ENCODE results near the gene CASR.

CASR gene

GRCh38 chr3:122306622-122306953 is 123.1 kb downstream of the CASR start:
- DNase-seq (ENCODE audit: low read depth in 2 of 2), result no peak

- no peak for DNase-seq (ENCODE audit: low read depth in 2 of 2)
Measured at GRCh38 chr3:122307094-122307687, 123.7 kb downstream of the CASR start.

- DNase-seq (ENCODE audit: low read depth in 2 of 2), result no peak
Measured at GRCh38 chr3:122307976-122308375, 124.5 kb downstream of the CASR start.

- DNase-seq (ENCODE audit: low read depth in 2 of 2), result no peak
Measured at GRCh38 chr3:122310361-122310760, 126.9 kb downstream of the CASR start.

GRCh38 chr3:122312826-122313225 is 129.4 kb downstream of the CASR start:
- DNase-seq (ENCODE audit: low read depth in 2 of 2), result no peak

- DNase-seq (ENCODE audit: low read depth in 2 of 2), result no peak
Measured at GRCh38 chr3:122313281-122313680, 129.8 kb downstream of the CASR start.

GRCh38 chr3:122314228-122314876 is 130.9 kb downstream of the CASR start:
- DNase-seq (ENCODE audit: low read depth in 2 of 2), result no peak

GRCh38 chr3:122315619-122316018 is 132.2 kb downstream of the CASR start:
- DNase-seq (ENCODE audit: low read depth in 2 of 2), result no peak

GRCh38 chr3:122316368-122316767 is 132.9 kb downstream of the CASR start:
- no peak for DNase-seq (ENCODE audit: low read depth in 2 of 2)

- DNase-seq (ENCODE audit: low read depth in 2 of 2), result no peak
Measured at GRCh38 chr3:122318620-122319019, 135.2 kb downstream of the CASR start.

GRCh38 chr3:122322095-122323075 is 138.9 kb downstream of the CASR start:
- DNase-seq (ENCODE audit: low read depth in 2 of 2), result no peak

GRCh38 chr3:122324871-122325323 is 141.4 kb downstream of the CASR start, which contains the start of gene CSTA:
Gene CSTA, plus strand, starts transcription at chr3:122325248. Its CDS starts 45 bp downstream, at chr3:122325293.
- DNase-seq (ENCODE audit: low read depth in 2 of 2), result no peak

GRCh38 chr3:122325769-122326168 is 142.3 kb downstream of the CASR start:
- DNase-seq (ENCODE audit: low read depth in 2 of 2), result no peak

GRCh38 chr3:122331886-122332285 is 148.4 kb downstream of the CASR start:
- no peak for DNase-seq (ENCODE audit: low read depth in 2 of 2)

- DNase-seq (ENCODE audit: low read depth in 2 of 2), result no peak
Measured at GRCh38 chr3:122332551-122332950, 149.1 kb downstream of the CASR start.

All from fibroblast of skin of left biceps (primary cell).